Stimulated activated CD4-positive, alpha-beta T cell treated with anti-CD3 and anti-CD28 coated beads, TNF-alpha, amount 100 ng/mL, for 4 hours (primary cell): ENCODE data around the gene OR2T34.
"Not testable (repeated sequence)": the region's sequence is repeated elsewhere in the genome, so short reads cannot be mapped to it uniquely, and the experiment has no call there.

ENCODE experiments used
- DNase-seq, 3 experiments: peaks; one replicate each; pipeline ENCODE4 v3.0.0-alpha.2; 2020; ENCODE audit warnings: low read depth in 3 of 3

The OR2T34 gene

GRCh38 chr1:248551027-248551426, 23.5 kb downstream of the OR2T34 start:
- DNase-seq: not testable (repeated sequence)

- not testable (repeated sequence) for DNase-seq
Measured at GRCh38 chr1:248547383-248547782, 27.2 kb downstream of the OR2T34 start.

GRCh38 chr1:248537449-248537848, 37.1 kb downstream of the OR2T34 start:
- not testable (repeated sequence) for DNase-seq
